ENCODE results near the gene ZNF880. TPM values are rescaled to one million over a fixed set of nuclear protein-coding genes. Genes with fewer than 3 reads are reported as not detected.

Gene ZNF880
- total and polyA plus RNA-seq, 2 of the 4 experiments (the other 2 are of a cell fraction), result 17.4 to 40.3 TPM

- POLR2A ChIA-PET (ENCODE audit: unreplicated experiment), result no interaction called here
- DNase-seq (peak; percentile 88), ATAC-seq (ENCODE audit: low read depth) (peak; percentile 99)
- Histone ChIP-seq H3K4me3 (ENCODE audit: insufficient read depth, low read depth, low read length) (peak within 1 kb of the TSS; percentile 86), H3K4me1 (ENCODE audit: control insufficient read depth, insufficient read depth, low read length) (peaks cover 2% of the 10 kb centered on the region; the same call in 1 of the 2 replicates), H3K4ac (ENCODE audit: low read depth, low read length) (peak within 1 kb of the TSS; percentile 79), H2BK15ac (ENCODE audit: low read depth, low read length) (no peak within 1 kb of the TSS), H2BK20ac (ENCODE audit: low read depth, low read length) (no peak within 1 kb of the TSS), H3K4me2 (ENCODE audit: low read depth, low read length) (peak within 1 kb of the TSS; percentile 97), H4K91ac (ENCODE audit: insufficient read depth, low read depth, low read length) (peak within 1 kb of the TSS; percentile 62), H3K56ac (ENCODE audit: extremely low read depth, insufficient read depth, low read length) (no peak within 1 kb of the TSS), H3K9me3 (ENCODE audit: control insufficient read depth, insufficient read depth, low read length) (peaks cover 18% of the 10 kb centered on the region), H2AK9ac (replicated peaks; ENCODE audit: low read depth, low read length, poor library complexity) (peak within 1 kb of the TSS; percentile 84), H2AK5ac (ENCODE audit: low read depth, low read length) (peak within 1 kb of the TSS; percentile 74; the same call in 1 of the 2 replicates), H3K14ac (replicated peaks; ENCODE audit: low read depth, low read length) (peak within 1 kb of the TSS; percentile 85; the same call in 1 of the 2 replicates), H3K9ac (ENCODE audit: low read depth, low read length) (peak within 1 kb of the TSS; percentile 99), H3K27ac (ENCODE audit: insufficient read depth, low read length) (peak within 1 kb of the TSS; percentile 74), H3K79me1 (ENCODE audit: low read depth in 1 of 2, low read length in 2 of 2) (peaks cover 0 to 8% of the 10 kb centered on the region in 2 experiments; a peak in 1 of 4 replicates), H3K36me3 (ENCODE audit: control insufficient read depth, insufficient read depth, low read length) (peaks cover 3% of the 10 kb centered on the region), H3K23ac (ENCODE audit: low read depth, low read length) (peak within 1 kb of the TSS; percentile 73), H3K9me1 (ENCODE audit: insufficient read depth, low read length) (no peaks in the 10 kb centered on the region), H2BK5ac (ENCODE audit: low read depth, low read length, poor library complexity, severe bottlenecking) (peak within 1 kb of the TSS; percentile 18), H3K18ac (ENCODE audit: low read depth, low read length) (peak within 1 kb of the TSS; percentile 35; the same call in 1 of the 2 replicates), H4K20me1 (ENCODE audit: insufficient read depth, low read length) (no peaks in the 10 kb centered on the region), H4K5ac (ENCODE audit: low read depth, low read length) (peak within 1 kb of the TSS; percentile 75), H2BK120ac (ENCODE audit: low read depth, low read length) (no peak within 1 kb of the TSS), H4K8ac (ENCODE audit: low read depth in 2 of 2, low read length in 2 of 2) (peak within 1 kb of the TSS; percentile 83 to 88), H2AFZ (replicated peaks; ENCODE audit: low read length, poor library complexity) (peak within 1 kb of the TSS; percentile 83), H3K27me3 (ENCODE audit: control insufficient read depth, insufficient read depth, low read length) (no peaks in the 10 kb centered on the region)
- intact Hi-C loops (cut with micrococcal nuclease) (no loop called here), dilution Hi-C loops (cut with HindIII; ENCODE audit: low sequenced_read_pairs, unreplicated experiment) (no loop called here), in situ Hi-C loops (cut with MboI; ENCODE audit: low sequenced_read_pairs) (no loop called here)
- no TSS peak for BruUV-seq (replicated peaks)
- CTCF ChIA-PET, result no interaction called here
- WGBS, 2 experiments (ENCODE audit: extremely low coverage in 2 of 2, insufficient read length in 1 of 2), result 3% methylated on average over 27 of the region's 55 CpGs; no CpG with 5 or more reads in 1 of the 2 experiments
- TF ChIP-seq NFE2L2 (IDR thresholded peaks at IDR 0.05; ENCODE audit: low read depth, low read length), result no peak
- no peak for TF ChIP-seq FOS (IDR thresholded peaks at IDR 0.05; ENCODE audit: low read depth, low read length)
- peak; percentile 40; the same call in 1 of the 2 replicates for TF ChIP-seq MAZ (IDR thresholded peaks at IDR 0.05; ENCODE audit: borderline replicate concordance, low read depth, low read length)
- TF ChIP-seq RFX5 (IDR thresholded peaks at IDR 0.05; ENCODE audit: low read depth, low read length), result no peak
- no peak for TF ChIP-seq SMC3 (IDR thresholded peaks at IDR 0.05; ENCODE audit: low read depth, low read length)
- no peak for TF ChIP-seq MAFK (IDR thresholded peaks at IDR 0.05; ENCODE audit: low read depth, low read length)
- TF ChIP-seq ELK1 (IDR thresholded peaks at IDR 0.05; ENCODE audit: borderline replicate concordance, low read depth, low read length), result no peak
- TF ChIP-seq CTCF (conservative IDR thresholded peaks at IDR 0.05; ENCODE audit: low read depth, low read length), result no peak
- peak; percentile 54 for TF ChIP-seq MXI1 (IDR thresholded peaks at IDR 0.05; ENCODE audit: borderline replicate concordance, low read depth, low read length)
- peak; percentile 87 for TF ChIP-seq POLR2A (IDR thresholded peaks at IDR 0.05; ENCODE audit: low read depth, low read length)
- TF ChIP-seq BHLHE40 (IDR thresholded peaks at IDR 0.05; ENCODE audit: low read depth, low read length), result no peak
- TF ChIP-seq RAD21 (IDR thresholded peaks at IDR 0.05; ENCODE audit: low read length), result no peak
- TF ChIP-seq RCOR1 (IDR thresholded peaks at IDR 0.05; ENCODE audit: insufficient replicate concordance, low read length), result peak; percentile 21
- TF ChIP-seq CHD1 (IDR thresholded peaks at IDR 0.05; ENCODE audit: low read depth, low read length), result no peak
- TF ChIP-seq CEBPB (IDR thresholded peaks at IDR 0.05; ENCODE audit: low read depth, low read length), result no peak
These were observed 33.5 kb upstream of the ZNF880 start, which contains the start of gene ZNF610 for GRCh38 chr19:52336117-52336790. Gene ZNF610 (plus strand): TSS chr19:52336243. CDS start chr19:52349173, 12,930 bp downstream.

Data from IMR-90 (cell line).